Stimulated activated CD4-positive, alpha-beta T cell treated with anti-CD3 and anti-CD28 coated beads, TNF-alpha, amount 100 ng/mL, for 4 hours (primary cell): Measurements from ENCODE around the gene NCOR1.
"Not testable (repeated sequence)": the region's sequence is repeated elsewhere in the genome, so short reads cannot be mapped to it uniquely, and the experiment has no call there.

Experiments used
- DNase-seq, 3 experiments: peaks; one replicate each; pipeline ENCODE4 v3.0.0-alpha.2; 2020; ENCODE audit warnings: low read depth in 3 of 3

Gene NCOR1

GRCh38 chr17:16215002-16215272 lies 397 bp downstream of the NCOR1 start:
- peak in 2 of 3 experiments; percentile 6 to 9 for DNase-seq

- DNase-seq, result no peak
Observed at GRCh38 chr17:16214190-16215001, 938 bp downstream of the NCOR1 start.

- DNase-seq, result no peak
Observed at GRCh38 chr17:16212793-16213192, 2.5 kb downstream of the NCOR1 start.

- DNase-seq, result no peak
Observed at GRCh38 chr17:16211590-16211989, 3.7 kb downstream of the NCOR1 start.

- not testable (repeated sequence) for DNase-seq
Observed at GRCh38 chr17:16204763-16205162, 10.6 kb downstream of the NCOR1 start.

- DNase-seq, result not testable (repeated sequence)
Observed at GRCh38 chr17:16202554-16203500, 12.5 kb downstream of the NCOR1 start.

GRCh38 chr17:16201693-16202131 lies 13.6 kb downstream of the NCOR1 start:
- DNase-seq, result not testable (repeated sequence)

GRCh38 chr17:16199093-16199492 lies 16.2 kb downstream of the NCOR1 start:
- no peak for DNase-seq

- DNase-seq, result no peak
Observed at GRCh38 chr17:16197276-16197675, 18.1 kb downstream of the NCOR1 start.

- not testable (repeated sequence) for DNase-seq
Observed at GRCh38 chr17:16194307-16194835, 21.0 kb downstream of the NCOR1 start.

- DNase-seq, result no peak
Observed at GRCh38 chr17:16191604-16192003, 23.7 kb downstream of the NCOR1 start.

GRCh38 chr17:16190703-16191360 lies 24.5 kb downstream of the NCOR1 start:
- DNase-seq, result no peak

GRCh38 chr17:16189791-16190348 lies 25.5 kb downstream of the NCOR1 start:
- no peak for DNase-seq

GRCh38 chr17:16187642-16188041 lies 27.7 kb downstream of the NCOR1 start:
- DNase-seq, result no peak

GRCh38 chr17:16181581-16181980 lies 33.8 kb downstream of the NCOR1 start:
- DNase-seq, result no peak

GRCh38 chr17:16178836-16179235 lies 36.5 kb downstream of the NCOR1 start:
- no peak for DNase-seq

- no peak for DNase-seq
Observed at GRCh38 chr17:16171613-16172012, 43.7 kb downstream of the NCOR1 start.

- DNase-seq, result not testable (repeated sequence)
Observed at GRCh38 chr17:16166766-16167165, 48.6 kb downstream of the NCOR1 start.

- DNase-seq, result no peak
Observed at GRCh38 chr17:16158714-16159113, 56.6 kb downstream of the NCOR1 start.

GRCh38 chr17:16155536-16155935 lies 59.8 kb downstream of the NCOR1 start:
- DNase-seq, result no peak

GRCh38 chr17:16152326-16152725 lies 63.0 kb downstream of the NCOR1 start:
- not testable (repeated sequence) for DNase-seq
